ENCODE data around the gene NNMT. TPM values are rescaled to one million over a fixed set of nuclear protein-coding genes. Genes with fewer than 3 reads are reported as not detected.

Gene NNMT
- total RNA-seq, result 182 and 330 TPM in 2 replicates

GRCh38 chr11:114295676-114296604 is at the start of gene NNMT:
TSS of gene NNMT (plus strand) at chr11:114296399. CDS start at chr11:114296557, 158 bp downstream.
- peak; percentile 93 for DNase-seq

GRCh38 chr11:114247070-114247789 is 49.0 kb upstream of the NNMT start:
- no peak for DNase-seq

GRCh38 chr11:114250180-114250579 is 46.0 kb upstream of the NNMT start:
- no peak for DNase-seq

GRCh38 chr11:114250993-114251814 is 45.0 kb upstream of the NNMT start:
- no peak for DNase-seq

- DNase-seq, result no peak
Measured at GRCh38 chr11:114251815-114252337, 44.3 kb upstream of the NNMT start.

GRCh38 chr11:114252767-114253166 is 43.4 kb upstream of the NNMT start:
- no peak for DNase-seq

- no peak for DNase-seq
Measured at GRCh38 chr11:114253771-114254170, 42.4 kb upstream of the NNMT start.

- no peak for DNase-seq
Measured at GRCh38 chr11:114254571-114255146, 41.5 kb upstream of the NNMT start.

- DNase-seq, result no peak
Measured at GRCh38 chr11:114255289-114255688, 40.9 kb upstream of the NNMT start.

GRCh38 chr11:114256176-114256966 is 39.8 kb upstream of the NNMT start:
- DNase-seq, result no peak

GRCh38 chr11:114256967-114257286 is 39.3 kb upstream of the NNMT start:
- no peak for DNase-seq

GRCh38 chr11:114257621-114258558 is 38.3 kb upstream of the NNMT start:
- peak; percentile 38 for DNase-seq

- no peak for DNase-seq
Measured at GRCh38 chr11:114258696-114259095, 37.5 kb upstream of the NNMT start.

- no peak for DNase-seq
Measured at GRCh38 chr11:114259124-114259526, 37.1 kb upstream of the NNMT start.

GRCh38 chr11:114259551-114259983 is 36.6 kb upstream of the NNMT start:
- DNase-seq, result no peak

GRCh38 chr11:114260077-114260476 is 36.1 kb upstream of the NNMT start:
- no peak for DNase-seq

GRCh38 chr11:114260483-114260882 is 35.7 kb upstream of the NNMT start:
- DNase-seq, result no peak

GRCh38 chr11:114261791-114262190 is 34.4 kb upstream of the NNMT start:
- no peak for DNase-seq

GRCh38 chr11:114262681-114263512 is 33.3 kb upstream of the NNMT start:
- peak; percentile 72 for DNase-seq
